Suprapubic skin (tissue), 4 donors: ENCODE results near the gene EMC8.

ENCODE experiments used
- CTCF ChIP-seq, 2 donors: fragments of 200-600 bp in 1 of 2; fragments of 450-650 bp in 1 of 2; sonication (generic) in 1 of 2; IDR thresholded peaks; one replicate each; pipeline ENCODE4 v1.5.1; 2016 to 2019; ENCODE audit warnings: antibody characterized with exemption in 2 of 2, mild to moderate bottlenecking in 1 of 2, moderate library complexity in 1 of 2
- EP300 ChIP-seq: sonication (generic); formaldehyde crosslinking; IDR thresholded peaks from one replicate; pipeline ENCODE4 v1.6.1; 2017; ENCODE audit warnings: antibody characterized with exemption
- POLR2A ChIP-seq, 2 donors: fragments of 450-650 bp; IDR thresholded peaks; one replicate each; pipeline ENCODE4 v1.6.1; 2017; ENCODE audit warnings: antibody characterized with exemption in 2 of 2, mild to moderate bottlenecking in 2 of 2, moderate library complexity in 2 of 2
- POLR2AphosphoS5 ChIP-seq, 3 donors: sonication (generic); formaldehyde crosslinking; IDR thresholded peaks; one replicate each; pipeline ENCODE4 v1.6.1; 2017; ENCODE audit warnings: antibody characterized with exemption in 3 of 3

- TF ChIP-seq CTCF (IDR thresholded peaks at IDR 0.05), result no peak
- TF ChIP-seq POLR2AphosphoS5 (IDR thresholded peaks at IDR 0.05), result no peak
- no peak for TF ChIP-seq POLR2A (IDR thresholded peaks at IDR 0.05)
- TF ChIP-seq EP300, result no peak
These were observed 25.2 kb downstream of the EMC8 start for GRCh38 chr16:85774136-85774535.
